NT2/D1 (cell line): ENCODE measurements around the gene FZD4.
A peak's percentile ranks its signal among the peaks of the same experiment; 100 is the strongest.

Source experiments
- DNase-seq: peaks from one replicate; pipeline ENCODE4 v3.0.0-alpha.2; 2011; ENCODE audit warnings: low read depth, low spot score
- H3K27me3 ChIP-seq: 2 replicates; pipeline ENCODE4 v1.6.0; 2011; ENCODE audit warnings: mild to moderate bottlenecking; ENCODE audit not compliant: insufficient read length, insufficient read depth
- H3K36me3 ChIP-seq: 2 replicates; pipeline ENCODE4 v1.6.1; 2011; ENCODE audit warnings: mild to moderate bottlenecking, low read length, mixed read lengths; ENCODE audit not compliant: insufficient read depth, insufficient read length
- H3K4me1 ChIP-seq: 2 replicates; pipeline ENCODE4 v1.5.1; 2011; ENCODE audit not compliant: insufficient read depth, insufficient read length
- H3K4me3 ChIP-seq: 2 replicates; pipeline ENCODE4 v1.5.1; 2011; ENCODE audit warnings: low read depth; ENCODE audit not compliant: insufficient read length
- H3K9ac ChIP-seq: 2 replicates; pipeline ENCODE4 v1.6.0; 2011; ENCODE audit warnings: low read depth; ENCODE audit not compliant: insufficient read length
- H3K9me3 ChIP-seq: 2 replicates; pipeline ENCODE4 v1.5.1; 2011; ENCODE audit warnings: mild to moderate bottlenecking, low read length; ENCODE audit not compliant: insufficient read depth
- SUZ12 ChIP-seq: IDR thresholded peaks from 2 replicates; pipeline ENCODE4 v1.6.1; 2011; ENCODE audit not compliant: insufficient read length, insufficient read depth; ENCODE audit errors: extremely low read depth
- YY1 ChIP-seq: IDR thresholded peaks from 2 replicates; pipeline ENCODE4 v1.6.1; 2011; ENCODE audit not compliant: insufficient read length, insufficient read depth
- ZNF274 ChIP-seq: IDR thresholded peaks from 2 replicates; pipeline ENCODE4 v1.6.1; 2011; ENCODE audit warnings: mild to moderate bottlenecking, low read depth, low read length

The FZD4 gene

GRCh38 chr11:86957976-86958646 is 2.9 kb upstream of the FZD4 start:
- DNase-seq, result no peak
- Histone ChIP-seq H3K27me3 (peaks cover 27% of the 10 kb centered on the region), H3K9ac (no peak overlapping the region), H3K9me3 (no peaks in the 10 kb centered on the region), H3K36me3 (no peaks in the 10 kb centered on the region), H3K4me3 (no peak overlapping the region), H3K4me1 (peaks cover 2% of the 10 kb centered on the region)
- no peak for TF ChIP-seq ZNF274
- no peak for TF ChIP-seq YY1
- TF ChIP-seq SUZ12, result no peak

GRCh38 chr11:86956905-86957195 is 1.7 kb upstream of the FZD4 start:
- peaks cover 27% of the 10 kb centered on the region for H3K27me3 ChIP-seq
- H3K9ac ChIP-seq, result no peak overlapping the region
- H3K4me3 ChIP-seq, result no peak overlapping the region
- H3K9me3 ChIP-seq, result no peaks in the 10 kb centered on the region
- DNase-seq, result no peak
- TF ChIP-seq YY1 (no peak), SUZ12 (no peak), ZNF274 (no peak)
- H3K36me3 ChIP-seq, result peaks cover 4% of the 10 kb centered on the region
- peaks cover 2% of the 10 kb centered on the region for H3K4me1 ChIP-seq

- no peaks in the 10 kb centered on the region for H3K9me3 ChIP-seq
- peak overlapping the region; percentile 59 for H3K4me3 ChIP-seq
- H3K4me1 ChIP-seq, result peaks cover 2% of the 10 kb centered on the region
- H3K27me3 ChIP-seq, result peaks cover 27% of the 10 kb centered on the region
- H3K9ac ChIP-seq, result peak overlapping the region; percentile 85
- peaks cover 17% of the 10 kb centered on the region for H3K36me3 ChIP-seq
- DNase-seq, result no peak
- TF ChIP-seq YY1 (no peak), SUZ12 (no peak), ZNF274 (no peak)
Measured at GRCh38 chr11:86955111-86955360, 159 bp downstream of the FZD4 start.

GRCh38 chr11:86954269-86955110 is 705 bp downstream of the FZD4 start:
- H3K9ac ChIP-seq, result peak overlapping the region; percentile 85
- peaks cover 17% of the 10 kb centered on the region for H3K36me3 ChIP-seq
- H3K4me1 ChIP-seq, result peaks cover 2% of the 10 kb centered on the region
- H3K27me3 ChIP-seq, result peaks cover 27% of the 10 kb centered on the region
- peak overlapping the region; percentile 59 for H3K4me3 ChIP-seq
- H3K9me3 ChIP-seq, result no peaks in the 10 kb centered on the region
- no peak for DNase-seq
- TF ChIP-seq ZNF274, result no peak
- no peak for TF ChIP-seq SUZ12
- TF ChIP-seq YY1, result no peak

- TF ChIP-seq SUZ12 (no peak), ZNF274 (no peak), YY1 (no peak)
- DNase-seq, result no peak
Measured at GRCh38 chr11:86952221-86952875, 2.8 kb downstream of the FZD4 start.

GRCh38 chr11:86951706-86952105 is 3.5 kb downstream of the FZD4 start:
- DNase-seq, result no peak
- Histone ChIP-seq H3K9ac (no peak overlapping the region), H3K36me3 (peaks cover 17% of the 10 kb centered on the region), H3K27me3 (peaks cover 17% of the 10 kb centered on the region), H3K9me3 (no peaks in the 10 kb centered on the region), H3K4me1 (peaks cover 2% of the 10 kb centered on the region), H3K4me3 (no peak overlapping the region)
- TF ChIP-seq YY1 (no peak), ZNF274 (no peak), SUZ12 (no peak)

More at GRCh38 chr11:86952221-86952875, 2.8 kb downstream of the FZD4 start:
- Histone ChIP-seq H3K4me1 (peaks cover 2% of the 10 kb centered on the region), H3K36me3 (peaks cover 17% of the 10 kb centered on the region), H3K27me3 (peaks cover 23% of the 10 kb centered on the region), H3K4me3 (no peak overlapping the region), H3K9me3 (no peaks in the 10 kb centered on the region), H3K9ac (no peak overlapping the region)

- no peaks in the 10 kb centered on the region for H3K9me3 ChIP-seq
- no peak overlapping the region for H3K4me3 ChIP-seq
- no peak for TF ChIP-seq SUZ12
- TF ChIP-seq ZNF274, result no peak
- TF ChIP-seq YY1, result no peak
- H3K4me1 ChIP-seq, result peaks cover 2% of the 10 kb centered on the region
- H3K27me3 ChIP-seq, result peaks cover 11% of the 10 kb centered on the region
- H3K36me3 ChIP-seq, result peaks cover 17% of the 10 kb centered on the region
- DNase-seq, result no peak
- H3K9ac ChIP-seq, result no peak overlapping the region
Measured at GRCh38 chr11:86950661-86950995, 4.6 kb downstream of the FZD4 start.
